Calu3 (cell line): ENCODE data around the gene CEMIP2. TPM values are rescaled to one million over a fixed set of nuclear protein-coding genes. Genes with fewer than 3 reads are reported as not detected.

Experiments
- BruUV-seq: library from RNA; stranded (reverse); fragments of 400-500 nt; replicated peaks from 2 replicates; lab custom pipeline; 2021; lab: Mats Ljungman, UMichigan
- CTCF ChIA-PET: fragments of 300-600 bp; sonication (Branson Sonifier 250); formaldehyde crosslinking; loops from one replicate; lab custom pipeline; 2022; ENCODE audit warnings: antibody characterized with exemption; lab: Charles Lee
- DNase-seq: peaks from one replicate; pipeline ENCODE4 v3.0.0; 2022
- H3K27ac Mint-ChIP-seq: one replicate; pipeline ENCODE4 v1.8.0; 2022; ENCODE audit warnings: mixed read lengths; ENCODE audit not compliant: unreplicated experiment
- H3K27me3 Mint-ChIP-seq: one replicate; pipeline ENCODE4 v1.8.0; 2022; ENCODE audit warnings: mixed read lengths; ENCODE audit not compliant: unreplicated experiment
- H3K36me3 Mint-ChIP-seq: one replicate; pipeline ENCODE4 v1.8.0; 2022; ENCODE audit warnings: mild to moderate bottlenecking, moderate library complexity, mixed read lengths; ENCODE audit not compliant: insufficient read depth, unreplicated experiment
- H3K4me1 Mint-ChIP-seq: one replicate; pipeline ENCODE4 v1.8.0; 2022; ENCODE audit warnings: mild to moderate bottlenecking, low read depth, mixed read lengths; ENCODE audit not compliant: unreplicated experiment
- H3K4me3 Mint-ChIP-seq: one replicate; pipeline ENCODE4 v1.8.0; 2022; ENCODE audit warnings: mild to moderate bottlenecking, low read depth, moderate library complexity, mixed read lengths; ENCODE audit not compliant: unreplicated experiment
- H3K9me3 Mint-ChIP-seq: one replicate; pipeline ENCODE4 v1.8.0; 2022; ENCODE audit warnings: low read depth, mixed read lengths; ENCODE audit not compliant: unreplicated experiment
- intact Hi-C: fragments of 100-400 bp; cut with micrococcal nuclease; formaldehyde crosslinking; loops from one replicate; pipeline ENCODE4 v1.10.0; 2022; ENCODE audit not compliant: unreplicated experiment
- total RNA-seq: library from RNA; stranded (reverse); gene quantifications from 2 replicates; pipeline ENCODE4 v1.2.3, GENCODE V29; 2022
- TF ChIP-seq, protein P1 (sequence below): fragments of 200-600 bp; IDR thresholded peaks from one replicate; pipeline ENCODE4 v1.8.0; 2022; ENCODE audit warnings: antibody characterized with exemption; ENCODE audit not compliant: unreplicated experiment

Gene CEMIP2
- total RNA-seq, 1 experiment from 2014 or later, result 122 TPM

DNA sequence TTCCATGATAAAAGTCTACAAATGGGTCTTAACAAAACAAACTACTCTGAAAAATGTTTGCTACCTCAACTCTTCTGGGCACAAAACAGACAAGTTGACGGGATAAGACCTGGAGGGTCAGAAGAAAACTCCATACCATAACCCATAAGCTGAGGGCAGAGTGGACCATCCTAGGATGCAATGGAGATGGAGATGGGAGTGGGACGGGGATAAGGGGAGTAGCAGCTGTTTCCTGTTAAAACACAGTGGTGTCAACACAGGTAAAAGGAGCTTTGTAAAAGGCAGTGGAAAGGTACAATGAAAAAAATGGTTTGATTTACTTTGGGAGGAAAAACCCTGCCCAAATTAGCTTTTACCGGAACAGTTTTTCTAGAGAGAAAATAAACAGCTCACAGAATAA lies 41.6 kb downstream of the CEMIP2 start:
- TF ChIP-seq, protein P1, sequence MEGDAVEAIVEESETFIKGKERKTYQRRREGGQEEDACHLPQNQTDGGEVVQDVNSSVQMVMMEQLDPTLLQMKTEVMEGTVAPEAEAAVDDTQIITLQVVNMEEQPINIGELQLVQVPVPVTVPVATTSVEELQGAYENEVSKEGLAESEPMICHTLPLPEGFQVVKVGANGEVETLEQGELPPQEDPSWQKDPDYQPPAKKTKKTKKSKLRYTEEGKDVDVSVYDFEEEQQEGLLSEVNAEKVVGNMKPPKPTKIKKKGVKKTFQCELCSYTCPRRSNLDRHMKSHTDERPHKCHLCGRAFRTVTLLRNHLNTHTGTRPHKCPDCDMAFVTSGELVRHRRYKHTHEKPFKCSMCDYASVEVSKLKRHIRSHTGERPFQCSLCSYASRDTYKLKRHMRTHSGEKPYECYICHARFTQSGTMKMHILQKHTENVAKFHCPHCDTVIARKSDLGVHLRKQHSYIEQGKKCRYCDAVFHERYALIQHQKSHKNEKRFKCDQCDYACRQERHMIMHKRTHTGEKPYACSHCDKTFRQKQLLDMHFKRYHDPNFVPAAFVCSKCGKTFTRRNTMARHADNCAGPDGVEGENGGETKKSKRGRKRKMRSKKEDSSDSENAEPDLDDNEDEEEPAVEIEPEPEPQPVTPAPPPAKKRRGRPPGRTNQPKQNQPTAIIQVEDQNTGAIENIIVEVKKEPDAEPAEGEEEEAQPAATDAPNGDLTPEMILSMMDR, result no peak
- BruUV-seq, result no TSS peak
- Mint-ChIP-seq H3K27ac (no peak overlapping the region), H3K36me3 (peaks cover 62% of the 10 kb centered on the region), H3K4me1 (peaks cover 33% of the 10 kb centered on the region), H3K4me3 (no peak overlapping the region), H3K27me3 (no peaks in the 10 kb centered on the region), H3K9me3 (no peaks in the 10 kb centered on the region)
- CTCF ChIA-PET, result no interaction called here
- no peak for DNase-seq
- intact Hi-C loops, result loop anchor here (5.0 kb wide), 1 partner anchor 36 kb away; no protein-coding TSS in a partner anchor

DNA sequence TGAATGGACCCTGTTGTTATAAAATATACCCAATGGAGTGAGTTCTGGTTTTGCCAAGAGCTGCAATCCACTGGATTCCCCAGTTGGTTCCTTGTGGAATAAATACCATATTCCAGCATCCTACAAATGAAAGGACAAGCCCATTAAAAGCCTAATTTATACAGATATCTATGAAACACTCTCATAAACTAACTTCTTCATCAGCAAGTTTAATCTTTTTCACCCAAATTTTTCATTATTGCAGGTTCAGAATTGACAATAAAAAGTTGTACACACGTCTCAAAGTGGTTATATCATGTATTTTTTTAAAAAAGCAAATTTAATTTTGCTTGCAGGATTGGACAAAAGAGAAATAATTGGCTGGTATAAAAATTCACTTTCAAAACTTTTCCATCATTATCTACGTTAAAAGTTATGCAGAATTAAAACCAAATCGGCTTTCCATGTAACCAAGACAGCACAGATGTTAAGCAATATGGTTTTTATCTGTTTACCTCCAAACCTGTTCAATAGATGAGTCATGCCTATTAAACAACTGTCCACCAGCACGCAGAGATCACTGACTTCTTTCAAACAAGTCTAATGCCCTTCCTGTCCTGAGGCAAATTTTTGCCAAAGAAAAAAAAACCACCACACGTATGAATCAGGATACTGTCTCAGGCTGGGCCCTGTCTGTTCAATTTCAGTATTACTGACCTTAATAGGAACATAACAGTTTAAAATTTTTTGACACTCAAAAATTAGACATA lies 42.5 kb downstream of the CEMIP2 start:
- H3K9me3 Mint-ChIP-seq, result no peaks in the 10 kb centered on the region
- no peaks in the 10 kb centered on the region for H3K27me3 Mint-ChIP-seq
- H3K4me3 Mint-ChIP-seq, result no peak overlapping the region
- DNase-seq, result peak; percentile 40
- peaks cover 59% of the 10 kb centered on the region for H3K36me3 Mint-ChIP-seq
- no TSS peak for BruUV-seq
- intact Hi-C loops, result loop anchor here (5.0 kb wide), 1 partner anchor 37 kb away; no protein-coding TSS in a partner anchor
- TF ChIP-seq, protein P1, result no peak
- H3K27ac Mint-ChIP-seq, result no peak overlapping the region
- H3K4me1 Mint-ChIP-seq, result peaks cover 33% of the 10 kb centered on the region
- CTCF ChIA-PET, result no interaction called here

DNA sequence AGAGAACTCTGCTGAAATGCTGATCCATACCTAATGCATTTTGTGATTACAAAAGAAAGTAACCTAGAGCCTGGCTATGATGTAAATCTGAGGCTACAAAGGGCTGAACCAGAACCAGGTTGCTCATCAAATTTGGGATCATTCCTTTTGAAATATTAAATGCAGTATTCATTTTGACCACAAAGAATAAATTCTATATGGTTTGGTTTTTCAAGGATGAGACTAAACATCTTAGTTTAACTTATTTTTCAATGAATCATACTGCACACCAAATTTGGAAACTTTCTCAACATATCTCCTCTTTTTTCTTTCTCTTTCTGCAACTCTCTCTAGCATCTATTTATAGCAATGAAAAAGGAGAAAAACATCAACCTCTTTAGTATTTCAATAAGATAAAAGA lies 46.5 kb downstream of the CEMIP2 start:
- Mint-ChIP-seq H3K36me3 (peaks cover 71% of the 10 kb centered on the region), H3K4me3 (no peak overlapping the region), H3K27me3 (no peaks in the 10 kb centered on the region), H3K4me1 (peaks cover 33% of the 10 kb centered on the region), H3K27ac (no peak overlapping the region), H3K9me3 (no peaks in the 10 kb centered on the region)
- intact Hi-C loops, result no loop called here
- CTCF ChIA-PET, result no interaction called here
- no peak for DNase-seq
- BruUV-seq, result no TSS peak
- TF ChIP-seq, protein P1, result no peak

DNA sequence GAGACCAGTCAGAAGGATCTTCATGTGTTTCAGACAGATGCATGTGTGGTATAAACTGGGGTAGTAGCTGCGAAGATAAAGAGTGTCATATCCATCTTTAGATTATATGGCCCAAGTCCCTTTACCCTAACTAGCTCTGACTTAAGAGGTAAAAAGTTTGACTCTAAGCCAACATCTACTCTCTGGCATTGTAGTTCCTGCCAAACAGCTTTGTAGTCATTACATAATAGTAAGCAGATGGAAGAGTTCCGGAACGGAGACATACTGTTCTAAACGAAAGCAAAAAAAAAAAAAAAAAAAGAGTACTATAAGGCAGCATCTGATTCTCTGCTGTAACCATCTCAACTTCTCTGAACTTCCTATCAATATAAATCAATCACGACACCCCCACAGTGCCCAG lies 48.8 kb downstream of the CEMIP2 start:
- CTCF ChIA-PET, result interaction anchor here (0.6 kb wide), 2 partner anchors 23 to 1670 kb away, joined by 4 to 8 read pairs; no protein-coding TSS in a partner anchor

More for the DNA sequence above, 48.8 kb downstream of the CEMIP2 start:
- TF ChIP-seq, protein P1, result no peak
- H3K27ac Mint-ChIP-seq, result no peak overlapping the region
- peaks cover 65% of the 10 kb centered on the region for H3K36me3 Mint-ChIP-seq
- no peak overlapping the region for H3K4me3 Mint-ChIP-seq
- DNase-seq, result no peak
- peaks cover 19% of the 10 kb centered on the region for H3K4me1 Mint-ChIP-seq
- H3K27me3 Mint-ChIP-seq, result no peaks in the 10 kb centered on the region
- no TSS peak for BruUV-seq
- no peaks in the 10 kb centered on the region for H3K9me3 Mint-ChIP-seq
- intact Hi-C loops, result no loop called here
